ENCODE results near the gene IL21. TPM values are rescaled to one million over a fixed set of nuclear protein-coding genes. Genes with fewer than 3 reads are reported as not detected.

Gene IL21
- polyA plus RNA-seq, 1 of the 3 experiments (the other 2 are of a cell fraction), result not detected

DNA sequence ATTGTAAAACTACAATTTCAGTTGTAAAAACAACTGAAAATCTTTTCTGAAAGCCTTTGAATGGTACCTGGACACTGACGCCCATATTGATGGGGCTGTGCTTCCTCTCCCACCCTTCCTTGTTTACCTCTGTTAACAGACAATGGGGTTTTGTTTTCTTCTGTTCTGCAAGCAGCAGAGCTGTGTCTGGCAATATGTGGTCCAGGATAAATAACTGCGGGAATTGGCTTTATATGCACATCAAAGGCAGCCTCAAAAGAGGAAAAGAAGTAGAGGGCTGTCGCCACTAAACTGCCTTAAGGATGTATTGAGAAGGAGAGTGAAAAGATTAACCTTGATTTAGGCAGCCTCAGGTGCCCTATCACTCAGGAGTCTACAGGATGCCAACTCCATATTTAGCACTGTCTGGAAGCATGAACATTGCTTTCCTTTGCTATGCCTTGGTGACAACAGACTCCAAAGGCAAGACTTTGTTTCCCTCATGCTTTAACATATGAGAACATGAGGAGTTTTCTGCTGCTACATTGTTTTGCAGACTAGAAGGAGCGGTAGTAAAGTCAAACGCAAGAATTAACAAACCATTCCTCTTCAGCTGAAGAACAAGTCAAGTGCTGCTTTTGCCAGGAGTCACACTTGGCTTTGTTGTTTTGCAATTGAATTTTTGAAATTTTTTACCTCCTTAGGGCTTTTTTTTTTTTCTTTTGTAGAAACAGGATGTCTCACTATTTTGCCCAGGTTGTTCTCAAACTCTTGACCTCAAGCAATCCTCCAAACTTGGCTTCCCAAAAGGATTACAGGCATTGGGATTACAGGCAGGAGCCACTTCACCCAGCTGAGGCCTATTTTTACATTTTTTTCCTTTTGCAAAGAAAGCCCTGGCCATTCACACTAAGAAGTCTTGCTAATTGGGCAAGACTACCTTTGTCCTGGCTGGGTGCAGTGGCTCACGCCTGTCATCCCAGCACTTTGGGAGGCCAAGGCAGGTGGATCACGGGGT is 3.0 kb downstream of the IL21 start:
- H3K27me3 ChIP-seq (ENCODE audit: insufficient read depth), result no peaks in the 10 kb centered on the region
- no peaks in the 10 kb centered on the region for H3K9me2 ChIP-seq
- no peaks in the 10 kb centered on the region for H3K79me2 ChIP-seq (ENCODE audit: insufficient read depth)
- no peak overlapping the region for H3K27ac ChIP-seq (ENCODE audit: low read depth in 2 of 2, low read length in 1 of 2)
- no peaks in the 10 kb centered on the region for H4K20me1 ChIP-seq (ENCODE audit: insufficient read depth)
- WGBS (ENCODE audit: low lambda C conversion rate), result 68% methylated on average over 7 of the region's 7 CpGs
- no peaks in the 10 kb centered on the region for H3K36me3 ChIP-seq (replicated peaks in 1 of 2; ENCODE audit: control insufficient read depth in 1 of 2, insufficient read depth in 2 of 2, low read length in 1 of 2)
- no peaks in the 10 kb centered on the region for H3F3A ChIP-seq (replicated peaks; ENCODE audit: insufficient read depth)
- DNase-seq, result no peak
- H2AFZ ChIP-seq (ENCODE audit: low read depth), result 0 out of 2 replicates have a peak overlapping the region, but pooled peaks have one; percentile 9
- H3K9ac ChIP-seq, result no peak overlapping the region
- no peaks in the 10 kb centered on the region for H3K9me3 ChIP-seq
- H3K4me2 ChIP-seq, result no peak overlapping the region
- no peak for TF ChIP-seq EZH2phosphoT487 (IDR thresholded peaks at IDR 0.05; ENCODE audit: borderline replicate concordance, low read depth)
- no peak for TF ChIP-seq YY1 (IDR thresholded peaks at IDR 0.05; ENCODE audit: low read depth)
- TF ChIP-seq TCF12 (IDR thresholded peaks at IDR 0.05), result no peak
- no peak for TF ChIP-seq FOXJ3 (CRISPR knock-in tag; IDR thresholded peaks at IDR 0.05)
- TF ChIP-seq, protein P1, sequence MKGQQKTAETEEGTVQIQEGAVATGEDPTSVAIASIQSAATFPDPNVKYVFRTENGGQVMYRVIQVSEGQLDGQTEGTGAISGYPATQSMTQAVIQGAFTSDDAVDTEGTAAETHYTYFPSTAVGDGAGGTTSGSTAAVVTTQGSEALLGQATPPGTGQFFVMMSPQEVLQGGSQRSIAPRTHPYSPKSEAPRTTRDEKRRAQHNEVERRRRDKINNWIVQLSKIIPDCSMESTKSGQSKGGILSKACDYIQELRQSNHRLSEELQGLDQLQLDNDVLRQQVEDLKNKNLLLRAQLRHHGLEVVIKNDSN (IDR thresholded peaks at IDR 0.05; ENCODE audit: borderline replicate concordance, low read depth), result no peak
- TF ChIP-seq, protein P2, sequence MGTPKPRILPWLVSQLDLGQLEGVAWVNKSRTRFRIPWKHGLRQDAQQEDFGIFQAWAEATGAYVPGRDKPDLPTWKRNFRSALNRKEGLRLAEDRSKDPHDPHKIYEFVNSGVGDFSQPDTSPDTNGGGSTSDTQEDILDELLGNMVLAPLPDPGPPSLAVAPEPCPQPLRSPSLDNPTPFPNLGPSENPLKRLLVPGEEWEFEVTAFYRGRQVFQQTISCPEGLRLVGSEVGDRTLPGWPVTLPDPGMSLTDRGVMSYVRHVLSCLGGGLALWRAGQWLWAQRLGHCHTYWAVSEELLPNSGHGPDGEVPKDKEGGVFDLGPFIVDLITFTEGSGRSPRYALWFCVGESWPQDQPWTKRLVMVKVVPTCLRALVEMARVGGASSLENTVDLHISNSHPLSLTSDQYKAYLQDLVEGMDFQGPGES (IDR thresholded peaks at IDR 0.05; ENCODE audit: low read depth, low read length), result no peak
- TF ChIP-seq, protein P3, sequence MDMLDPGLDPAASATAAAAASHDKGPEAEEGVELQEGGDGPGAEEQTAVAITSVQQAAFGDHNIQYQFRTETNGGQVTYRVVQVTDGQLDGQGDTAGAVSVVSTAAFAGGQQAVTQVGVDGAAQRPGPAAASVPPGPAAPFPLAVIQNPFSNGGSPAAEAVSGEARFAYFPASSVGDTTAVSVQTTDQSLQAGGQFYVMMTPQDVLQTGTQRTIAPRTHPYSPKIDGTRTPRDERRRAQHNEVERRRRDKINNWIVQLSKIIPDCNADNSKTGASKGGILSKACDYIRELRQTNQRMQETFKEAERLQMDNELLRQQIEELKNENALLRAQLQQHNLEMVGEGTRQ (IDR thresholded peaks at IDR 0.05; ENCODE audit: borderline replicate concordance, low read depth, low read length), result no peak
- no peaks in the 10 kb centered on the region for H3K4me1 ChIP-seq (ENCODE audit: control insufficient read depth in 1 of 2, insufficient read depth in 2 of 2, low read depth in 1 of 2, low read length in 1 of 2)
- no peak overlapping the region for H3K4me3 ChIP-seq (ENCODE audit: low read depth in 2 of 2, low read length in 1 of 2)
- POLR2A ChIA-PET, result no interaction called here
- CTCF ChIA-PET, result no interaction called here

DNA sequence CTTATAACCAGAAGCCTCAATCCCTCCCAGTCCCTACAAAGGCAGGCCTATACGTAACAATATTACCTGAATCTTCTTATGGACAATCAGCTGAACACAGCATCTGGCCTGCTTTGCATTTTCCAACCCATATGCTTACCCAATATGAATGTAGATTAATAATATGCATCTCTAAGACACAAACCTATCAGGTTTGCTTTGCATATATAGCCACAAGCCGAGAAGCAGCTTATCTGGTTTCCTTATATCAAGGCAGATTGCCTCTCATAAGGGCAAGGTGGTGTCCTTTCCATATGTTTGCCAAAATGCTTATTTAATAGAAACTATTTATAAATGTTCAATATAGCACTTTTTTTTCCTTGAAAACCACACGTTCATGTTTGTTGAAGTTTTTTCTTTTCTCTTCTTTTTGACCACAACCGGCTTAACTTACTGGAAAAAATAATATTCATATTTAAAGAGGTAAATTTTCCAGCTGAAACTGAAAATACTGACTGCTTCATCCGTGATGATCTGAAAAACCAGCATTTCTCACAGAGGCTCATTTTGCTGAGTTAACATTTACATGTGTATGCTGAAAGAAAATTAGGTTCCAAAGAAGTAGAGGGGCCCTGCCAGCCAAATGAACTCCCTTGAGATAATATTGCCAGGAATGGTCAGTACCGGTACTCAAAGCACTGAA is 3.8 kb downstream of the IL21 start:
- Histone ChIP-seq H2AFZ (ENCODE audit: low read depth) (peak overlapping the region; percentile 9), H3K9me2 (no peaks in the 10 kb centered on the region), H3K27ac (ENCODE audit: low read depth in 2 of 2, low read length in 1 of 2) (no peak overlapping the region), H3K4me2 (no peak overlapping the region), H3K4me3 (ENCODE audit: low read depth in 2 of 2, low read length in 1 of 2) (no peak overlapping the region), H3K36me3 (replicated peaks in 1 of 2; ENCODE audit: control insufficient read depth in 1 of 2, insufficient read depth in 2 of 2, low read length in 1 of 2) (no peaks in the 10 kb centered on the region), H3K79me2 (ENCODE audit: insufficient read depth) (no peaks in the 10 kb centered on the region), H3K27me3 (ENCODE audit: insufficient read depth) (no peaks in the 10 kb centered on the region), H3K9me3 (no peaks in the 10 kb centered on the region), H3K9ac (no peak overlapping the region), H3F3A (replicated peaks; ENCODE audit: insufficient read depth) (no peaks in the 10 kb centered on the region), H4K20me1 (ENCODE audit: insufficient read depth) (no peaks in the 10 kb centered on the region), H3K4me1 (ENCODE audit: control insufficient read depth in 1 of 2, insufficient read depth in 2 of 2, low read depth in 1 of 2, low read length in 1 of 2) (no peaks in the 10 kb centered on the region)
- TF ChIP-seq SMC3 (IDR thresholded peaks at IDR 0.05; ENCODE audit: low read depth, low read length) (no peak), MEF2A (IDR thresholded peaks at IDR 0.05; ENCODE audit: borderline replicate concordance, low read depth) (no peak), EZH2phosphoT487 (IDR thresholded peaks at IDR 0.05; ENCODE audit: borderline replicate concordance, low read depth) (no peak), YY1 (IDR thresholded peaks at IDR 0.05; ENCODE audit: low read depth) (no peak)
- TF ChIP-seq, protein P4, sequence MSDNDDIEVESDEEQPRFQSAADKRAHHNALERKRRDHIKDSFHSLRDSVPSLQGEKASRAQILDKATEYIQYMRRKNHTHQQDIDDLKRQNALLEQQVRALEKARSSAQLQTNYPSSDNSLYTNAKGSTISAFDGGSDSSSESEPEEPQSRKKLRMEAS (IDR thresholded peaks at IDR 0.05; ENCODE audit: low read depth), result no peak
- TF ChIP-seq, protein P5, sequence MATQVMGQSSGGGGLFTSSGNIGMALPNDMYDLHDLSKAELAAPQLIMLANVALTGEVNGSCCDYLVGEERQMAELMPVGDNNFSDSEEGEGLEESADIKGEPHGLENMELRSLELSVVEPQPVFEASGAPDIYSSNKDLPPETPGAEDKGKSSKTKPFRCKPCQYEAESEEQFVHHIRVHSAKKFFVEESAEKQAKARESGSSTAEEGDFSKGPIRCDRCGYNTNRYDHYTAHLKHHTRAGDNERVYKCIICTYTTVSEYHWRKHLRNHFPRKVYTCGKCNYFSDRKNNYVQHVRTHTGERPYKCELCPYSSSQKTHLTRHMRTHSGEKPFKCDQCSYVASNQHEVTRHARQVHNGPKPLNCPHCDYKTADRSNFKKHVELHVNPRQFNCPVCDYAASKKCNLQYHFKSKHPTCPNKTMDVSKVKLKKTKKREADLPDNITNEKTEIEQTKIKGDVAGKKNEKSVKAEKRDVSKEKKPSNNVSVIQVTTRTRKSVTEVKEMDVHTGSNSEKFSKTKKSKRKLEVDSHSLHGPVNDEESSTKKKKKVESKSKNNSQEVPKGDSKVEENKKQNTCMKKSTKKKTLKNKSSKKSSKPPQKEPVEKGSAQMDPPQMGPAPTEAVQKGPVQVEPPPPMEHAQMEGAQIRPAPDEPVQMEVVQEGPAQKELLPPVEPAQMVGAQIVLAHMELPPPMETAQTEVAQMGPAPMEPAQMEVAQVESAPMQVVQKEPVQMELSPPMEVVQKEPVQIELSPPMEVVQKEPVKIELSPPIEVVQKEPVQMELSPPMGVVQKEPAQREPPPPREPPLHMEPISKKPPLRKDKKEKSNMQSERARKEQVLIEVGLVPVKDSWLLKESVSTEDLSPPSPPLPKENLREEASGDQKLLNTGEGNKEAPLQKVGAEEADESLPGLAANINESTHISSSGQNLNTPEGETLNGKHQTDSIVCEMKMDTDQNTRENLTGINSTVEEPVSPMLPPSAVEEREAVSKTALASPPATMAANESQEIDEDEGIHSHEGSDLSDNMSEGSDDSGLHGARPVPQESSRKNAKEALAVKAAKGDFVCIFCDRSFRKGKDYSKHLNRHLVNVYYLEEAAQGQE (IDR thresholded peaks at IDR 0.05; ENCODE audit: low read depth, low read length), result no peak
- TF ChIP-seq, protein P3 (IDR thresholded peaks at IDR 0.05; ENCODE audit: borderline replicate concordance, low read depth, low read length), result no peak
- TF ChIP-seq, protein P1 (IDR thresholded peaks at IDR 0.05; ENCODE audit: borderline replicate concordance, low read depth), result no peak
- CTCF ChIA-PET, result interaction anchor here (0.8 kb wide), 1 partner anchor 65 kb away, joined by 3 read pairs; no protein-coding TSS in a partner anchor
- WGBS (ENCODE audit: low lambda C conversion rate), result 71% methylated on average over 6 of the region's 6 CpGs
- DNase-seq, result no peak
- POLR2A ChIA-PET, result no interaction called here
